H9 (cell line): ENCODE measurements around the gene HBA1. TPM values are rescaled to one million over a fixed set of nuclear protein-coding genes. Genes with fewer than 3 reads are reported as not detected.

ENCODE experiments used
- DNase-seq: peaks from one replicate; pipeline ENCODE4 v3.0.0-alpha.2; 2017
- H2AFZ ChIP-seq: one replicate; pipeline ENCODE4 v1.6.1; 2013; ENCODE audit warnings: mild to moderate bottlenecking, low read length, control low read depth, moderate library complexity
- H2AK5ac ChIP-seq: 2 replicates; pipeline ENCODE4 v1.6.1; 2013; ENCODE audit warnings: low read length, control low read depth, mixed read lengths; ENCODE audit not compliant: insufficient read length
- H2BK120ac ChIP-seq: one replicate; pipeline ENCODE4 v1.6.1; 2013; ENCODE audit warnings: low read depth, mild to moderate bottlenecking, low read length, control low read depth, inconsistent platforms; ENCODE audit not compliant: poor library complexity, severe bottlenecking
- H2BK12ac ChIP-seq: 2 replicates; pipeline ENCODE4 v1.6.1; 2013; ENCODE audit warnings: low read length, control low read depth, mixed read lengths, low read depth; ENCODE audit not compliant: insufficient read length
- H2BK15ac ChIP-seq: 2 replicates; pipeline ENCODE4 v1.6.1; 2013; ENCODE audit warnings: low read depth, low read length, control low read depth
- H2BK20ac ChIP-seq: one replicate; pipeline ENCODE4 v1.6.1; 2013; ENCODE audit warnings: low read depth, mild to moderate bottlenecking, low read length, control low read depth, inconsistent platforms; ENCODE audit not compliant: poor library complexity, severe bottlenecking
- H2BK5ac ChIP-seq: 2 replicates; pipeline ENCODE4 v1.6.1; 2013; ENCODE audit warnings: low read length, control low read depth, mixed read lengths; ENCODE audit not compliant: insufficient read length
- H3K14ac ChIP-seq: 2 replicates; pipeline ENCODE4 v1.6.1; 2013; ENCODE audit warnings: low read length, control low read depth; ENCODE audit not compliant: insufficient read depth
- H3K18ac ChIP-seq: 2 replicates; pipeline ENCODE4 v1.6.1; 2013; ENCODE audit warnings: low read depth, mild to moderate bottlenecking, mixed read lengths, low read length, control low read depth; ENCODE audit not compliant: insufficient read length
- H3K23ac ChIP-seq: 2 replicates; pipeline ENCODE4 v1.6.1; 2013; ENCODE audit warnings: low read length, control low read depth, mixed read lengths, low read depth; ENCODE audit not compliant: insufficient read length
- H3K23me2 ChIP-seq: 2 replicates; pipeline ENCODE4 v1.6.1; 2013; ENCODE audit warnings: low read depth, mild to moderate bottlenecking, mixed read lengths, low read length, control low read depth; ENCODE audit not compliant: insufficient read length, poor library complexity, severe bottlenecking
- H3K27ac ChIP-seq: 2 replicates; pipeline ENCODE4 v1.5.1; 2013; ENCODE audit warnings: low read length, control low read depth, mixed read lengths, low read depth; ENCODE audit not compliant: insufficient read length
- H3K27me3 ChIP-seq: 2 replicates; pipeline ENCODE4 v1.6.1; 2013; ENCODE audit warnings: low read length, control low read depth, inconsistent platforms; ENCODE audit not compliant: insufficient read depth
- H3K4ac ChIP-seq: 2 replicates; pipeline ENCODE4 v1.6.1; 2013; ENCODE audit warnings: low read depth, mild to moderate bottlenecking, control low read depth, inconsistent platforms, low read length, moderate library complexity
- H3K4me1 ChIP-seq: 2 replicates; pipeline ENCODE4 v1.6.1; 2013; ENCODE audit warnings: low read length, control low read depth, inconsistent platforms; ENCODE audit not compliant: insufficient read depth
- H3K4me2 ChIP-seq: 2 replicates; pipeline ENCODE4 v1.6.1; 2013; ENCODE audit warnings: low read length, control low read depth, mixed read lengths; ENCODE audit not compliant: insufficient read length, insufficient read depth
- H3K56ac ChIP-seq: 2 replicates; pipeline ENCODE4 v1.6.1; 2013; ENCODE audit warnings: low read depth, mild to moderate bottlenecking, mixed read lengths, low read length, control low read depth; ENCODE audit not compliant: insufficient read length
- H3K79me1 ChIP-seq: 2 replicates; pipeline ENCODE4 v1.6.1; 2013; ENCODE audit warnings: low read depth, mild to moderate bottlenecking, moderate library complexity, low read length, control low read depth, inconsistent platforms; ENCODE audit not compliant: insufficient read depth, poor library complexity, severe bottlenecking
- H3K79me2 ChIP-seq: 2 replicates; pipeline ENCODE4 v1.6.1; 2013; ENCODE audit warnings: low read length, control low read depth, inconsistent platforms; ENCODE audit not compliant: insufficient read depth
- H3K9ac ChIP-seq: 2 replicates; pipeline ENCODE4 v1.6.1; 2013; ENCODE audit warnings: low read length, control low read depth, mixed read lengths; ENCODE audit not compliant: insufficient read length; ENCODE audit errors: extremely low read depth
- H3K9me3 ChIP-seq: one replicate; pipeline ENCODE4 v1.6.1; 2013; ENCODE audit warnings: low read depth, low read length, inconsistent platforms; ENCODE audit not compliant: control insufficient read depth
- H3T11ph ChIP-seq: one replicate; pipeline ENCODE4 v1.6.1; 2013; ENCODE audit warnings: mild to moderate bottlenecking, low read length, control low read depth, inconsistent platforms
- H4K20me1 ChIP-seq: one replicate; pipeline ENCODE4 v1.6.1; 2013; ENCODE audit not compliant: control insufficient read depth, insufficient read length, insufficient read depth
- H4K5ac ChIP-seq: 2 replicates; pipeline ENCODE4 v1.6.1; 2013; ENCODE audit warnings: low read depth, mild to moderate bottlenecking, mixed read lengths, low read length, control low read depth; ENCODE audit not compliant: insufficient read length
- H4K8ac ChIP-seq: replicated peaks from 2 replicates; pipeline ENCODE4 v1.6.1; 2013; ENCODE audit warnings: low read length, control low read depth, mixed read lengths, low read depth; ENCODE audit not compliant: insufficient read length
- H4K91ac ChIP-seq: 2 replicates; pipeline ENCODE4 v1.6.1; 2013; ENCODE audit warnings: low read depth, mild to moderate bottlenecking, moderate library complexity, mixed read lengths, low read length, control low read depth; ENCODE audit not compliant: insufficient read length
- H3K27ac Mint-ChIP-seq, 3 experiments: 2 replicates in 2 of 3; 3 replicates in 1 of 3; pipeline ENCODE4 v1.8.0; 2020 to 2021; ENCODE audit warnings: mixed read lengths in 3 of 3, mild to moderate bottlenecking in 1 of 3, moderate library complexity in 1 of 3
- H3K27me3 Mint-ChIP-seq: 2 replicates; pipeline ENCODE4 v1.8.0; 2021; ENCODE audit warnings: low read depth, mild to moderate bottlenecking, moderate library complexity, mixed read lengths
- H3K36me3 Mint-ChIP-seq, 3 experiments: 2 replicates in 2 of 3; 3 replicates in 1 of 3; pipeline ENCODE4 v1.8.0; 2020 to 2021; ENCODE audit warnings: low read depth in 3 of 3, mixed read lengths in 3 of 3; ENCODE audit not compliant: insufficient read depth in 1 of 3
- H3K4me1 Mint-ChIP-seq, 2 experiments: 2 replicates each; pipeline ENCODE4 v1.8.0; 2020; ENCODE audit warnings: mixed read lengths in 2 of 2
- H3K4me3 Mint-ChIP-seq, 2 experiments: 2 replicates in 1 of 2; 3 replicates in 1 of 2; pipeline ENCODE4 v1.8.0; 2020 to 2021; ENCODE audit warnings: mild to moderate bottlenecking in 2 of 2, mixed read lengths in 2 of 2, moderate library complexity in 1 of 2
- H3K9me3 Mint-ChIP-seq, 2 experiments: 2 replicates in 1 of 2; 3 replicates in 1 of 2; pipeline ENCODE4 v1.8.0; 2020; ENCODE audit warnings: mild to moderate bottlenecking in 2 of 2, mixed read lengths in 2 of 2, moderate library complexity in 1 of 2
- WGBS: extraction: QIAGEN DNeasy Blood & Tissue Kit; methylation state at CpG from one replicate; pipeline ENCODE4 v1.1.7; 2013; ENCODE audit warnings: missing lambda C conversion rate, low lambda C conversion rate, mixed read lengths; ENCODE audit not compliant: insufficient read length; ENCODE audit errors: extremely low coverage; 5-methylcytosine and 5-hydroxymethylcytosine counted together
- total RNA-seq: library from RNA; stranded (reverse); gene quantifications from 2 replicates; pipeline ENCODE4 v1.2.1, GENCODE V29; 2021
- TF ChIP-seq, protein P1 (sequence below): fragments of 200-600 bp; sonication (generic); conservative IDR thresholded peaks from 3 replicates; pipeline ENCODE4 v1.8.0; 2021; ENCODE audit warnings: antibody characterized with exemption, mild to moderate bottlenecking

HBA1 gene
- total RNA-seq, 1 experiment from 2014 or later = 7.2 TPM

- Mint-ChIP-seq H3K9me3 (no peaks in the 10 kb centered on the region), H3K36me3 (no peaks in the 10 kb centered on the region; a peak in 1 of 7 replicates), H3K4me3 (no peak overlapping the region), H3K4me1 (no peaks in the 10 kb centered on the region), H3K27ac (no peak overlapping the region), H3K27me3 (peaks cover 42% of the 10 kb centered on the region)
- Histone ChIP-seq H3K18ac (no peak overlapping the region), H3K27me3 (no peaks in the 10 kb centered on the region; the same call in 1 of the 2 replicates), H3K23ac (no peak overlapping the region), H2BK12ac (no peak overlapping the region), H3T11ph (no peak overlapping the region), H2BK120ac (no peak overlapping the region), H4K91ac (no peak overlapping the region), H4K5ac (no peak overlapping the region), H3K4ac (no peak overlapping the region), H2BK20ac (no peak overlapping the region), H3K9ac (no peak overlapping the region), H3K79me2 (no peaks in the 10 kb centered on the region), H2AFZ (no peak overlapping the region), H3K27ac (no peak overlapping the region), H3K56ac (no peak overlapping the region), H3K23me2 (no peaks in the 10 kb centered on the region), H3K4me1 (no peaks in the 10 kb centered on the region), H3K79me1 (no peaks in the 10 kb centered on the region), H4K20me1 (no peaks in the 10 kb centered on the region), H2BK5ac (no peak overlapping the region), H4K8ac (no peak overlapping the region), H3K9me3 (no peaks in the 10 kb centered on the region), H3K4me2 (no peak overlapping the region), H2BK15ac (no peak overlapping the region), H3K14ac (no peak overlapping the region), H2AK5ac (no peak overlapping the region)
- TF ChIP-seq, protein P1, sequence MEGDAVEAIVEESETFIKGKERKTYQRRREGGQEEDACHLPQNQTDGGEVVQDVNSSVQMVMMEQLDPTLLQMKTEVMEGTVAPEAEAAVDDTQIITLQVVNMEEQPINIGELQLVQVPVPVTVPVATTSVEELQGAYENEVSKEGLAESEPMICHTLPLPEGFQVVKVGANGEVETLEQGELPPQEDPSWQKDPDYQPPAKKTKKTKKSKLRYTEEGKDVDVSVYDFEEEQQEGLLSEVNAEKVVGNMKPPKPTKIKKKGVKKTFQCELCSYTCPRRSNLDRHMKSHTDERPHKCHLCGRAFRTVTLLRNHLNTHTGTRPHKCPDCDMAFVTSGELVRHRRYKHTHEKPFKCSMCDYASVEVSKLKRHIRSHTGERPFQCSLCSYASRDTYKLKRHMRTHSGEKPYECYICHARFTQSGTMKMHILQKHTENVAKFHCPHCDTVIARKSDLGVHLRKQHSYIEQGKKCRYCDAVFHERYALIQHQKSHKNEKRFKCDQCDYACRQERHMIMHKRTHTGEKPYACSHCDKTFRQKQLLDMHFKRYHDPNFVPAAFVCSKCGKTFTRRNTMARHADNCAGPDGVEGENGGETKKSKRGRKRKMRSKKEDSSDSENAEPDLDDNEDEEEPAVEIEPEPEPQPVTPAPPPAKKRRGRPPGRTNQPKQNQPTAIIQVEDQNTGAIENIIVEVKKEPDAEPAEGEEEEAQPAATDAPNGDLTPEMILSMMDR = no peak
- no CpG with 5 or more reads among the region's 2 CpGs for WGBS
- DNase-seq = no peak
Observed at GRCh38 chr16:146646-147045, 29.8 kb upstream of the HBA1 start.
